ENCODE data around the gene RNF7. TPM values are rescaled to one million over a fixed set of nuclear protein-coding genes. Genes with fewer than 3 reads are reported as not detected.

The RNF7 gene
- polyA plus RNA-seq, 3 donors from 2014 or later, result 137 to 168 (median 160) TPM

GRCh38 chr3:141722081-141722480, 16.0 kb upstream of the RNF7 start:
- Mint-ChIP-seq H3K9me3 (no peaks in the 10 kb centered on the region), H3K4me1 (no peaks in the 10 kb centered on the region), H3K27me3 (ENCODE audit: low read depth in 3 of 3) (peaks cover 0 to 14% (median 2%) of the 10 kb centered on the region in 3 donors), H3K4me3 (no peak overlapping the region), H3K27ac (no peak overlapping the region), H3K36me3 (no peaks in the 10 kb centered on the region)
- DNase-seq, result no peak

- H3K9me3 Mint-ChIP-seq, result no peaks in the 10 kb centered on the region
- no peaks in the 10 kb centered on the region for H3K36me3 Mint-ChIP-seq
- H3K4me3 Mint-ChIP-seq, result no peak overlapping the region
- no peak overlapping the region for H3K27ac Mint-ChIP-seq
- peaks cover 0 to 14% (median 2%) of the 10 kb centered on the region in 3 donors for H3K27me3 Mint-ChIP-seq (ENCODE audit: low read depth in 3 of 3)
- DNase-seq, result no peak
- H3K4me1 Mint-ChIP-seq, result no peaks in the 10 kb centered on the region
These were observed 15.4 kb upstream of the RNF7 start for GRCh38 chr3:141722648-141723047.

GRCh38 chr3:141723255-141723654, 14.8 kb upstream of the RNF7 start:
- H3K4me1 Mint-ChIP-seq, result no peaks in the 10 kb centered on the region
- H3K36me3 Mint-ChIP-seq, result no peaks in the 10 kb centered on the region
- no peak for DNase-seq
- H3K9me3 Mint-ChIP-seq, result no peaks in the 10 kb centered on the region
- H3K27ac Mint-ChIP-seq, result no peak overlapping the region
- peaks cover 0 to 12% (median 2%) of the 10 kb centered on the region in 3 donors for H3K27me3 Mint-ChIP-seq (ENCODE audit: low read depth in 3 of 3)
- no peak overlapping the region for H3K4me3 Mint-ChIP-seq

- H3K9me3 Mint-ChIP-seq, result no peaks in the 10 kb centered on the region
- H3K4me3 Mint-ChIP-seq, result no peak overlapping the region
- no peaks in the 10 kb centered on the region for H3K4me1 Mint-ChIP-seq
- no peak for DNase-seq
- no peaks in the 10 kb centered on the region for H3K36me3 Mint-ChIP-seq
- H3K27me3 Mint-ChIP-seq (ENCODE audit: low read depth in 3 of 3), result peaks cover 0 to 7% (median 0%) of the 10 kb centered on the region in 3 donors
- no peak overlapping the region for H3K27ac Mint-ChIP-seq
These were observed 13.9 kb upstream of the RNF7 start for GRCh38 chr3:141724186-141724585.

GRCh38 chr3:141725036-141725435, 13.1 kb upstream of the RNF7 start:
- H3K4me1 Mint-ChIP-seq, result no peaks in the 10 kb centered on the region
- H3K27me3 Mint-ChIP-seq (ENCODE audit: low read depth in 3 of 3), result peaks cover 0 to 7% (median 0%) of the 10 kb centered on the region in 3 donors
- H3K9me3 Mint-ChIP-seq, result no peaks in the 10 kb centered on the region
- no peak for DNase-seq
- no peak overlapping the region for H3K27ac Mint-ChIP-seq
- H3K4me3 Mint-ChIP-seq, result no peak overlapping the region
- no peaks in the 10 kb centered on the region for H3K36me3 Mint-ChIP-seq

- Mint-ChIP-seq H3K36me3 (no peaks in the 10 kb centered on the region), H3K27ac (no peak overlapping the region), H3K4me3 (no peak overlapping the region), H3K9me3 (no peaks in the 10 kb centered on the region), H3K4me1 (no peaks in the 10 kb centered on the region), H3K27me3 (ENCODE audit: low read depth in 3 of 3) (peaks cover 0 to 3% (median 0%) of the 10 kb centered on the region in 3 donors)
- no peak for DNase-seq
These were observed 11.6 kb upstream of the RNF7 start for GRCh38 chr3:141726483-141726882.

GRCh38 chr3:141728355-141728892, 9.7 kb upstream of the RNF7 start:
- H3K27ac Mint-ChIP-seq, result no peak overlapping the region
- no peaks in the 10 kb centered on the region for H3K9me3 Mint-ChIP-seq
- H3K4me1 Mint-ChIP-seq, result no peaks in the 10 kb centered on the region
- H3K36me3 Mint-ChIP-seq, result no peaks in the 10 kb centered on the region
- no peak overlapping the region for H3K4me3 Mint-ChIP-seq
- H3K27me3 Mint-ChIP-seq (ENCODE audit: low read depth in 3 of 3), result peaks cover 0 to 1% (median 0%) of the 10 kb centered on the region in 3 donors
- DNase-seq, result no peak

GRCh38 chr3:141729240-141729639, 8.9 kb upstream of the RNF7 start:
- no peak for DNase-seq

GRCh38 chr3:141735176-141735575, 2.9 kb upstream of the RNF7 start:
- H3K4me1 Mint-ChIP-seq, result peaks cover 17 to 20% of the 10 kb centered on the region in 2 donors
- peak overlapping the region in 1 of 6 donors; percentile 1 for H3K27ac Mint-ChIP-seq
- DNase-seq, result no peak
- H3K9me3 Mint-ChIP-seq, result no peaks in the 10 kb centered on the region
- peaks cover 0 to 15% (median 0%) of the 10 kb centered on the region in 3 donors for H3K27me3 Mint-ChIP-seq (ENCODE audit: low read depth in 3 of 3)
- H3K36me3 Mint-ChIP-seq, result no peaks in the 10 kb centered on the region
- H3K4me3 Mint-ChIP-seq, result no peak overlapping the region

More at GRCh38 chr3:141729240-141729639, 8.9 kb upstream of the RNF7 start:
- Mint-ChIP-seq H3K36me3 (no peaks in the 10 kb centered on the region), H3K27ac (no peak overlapping the region), H3K4me3 (no peak overlapping the region), H3K4me1 (no peaks in the 10 kb centered on the region), H3K27me3 (ENCODE audit: low read depth in 3 of 3) (peaks cover 0 to 1% (median 0%) of the 10 kb centered on the region in 3 donors), H3K9me3 (no peaks in the 10 kb centered on the region)

- H3K4me1 Mint-ChIP-seq, result peaks cover 24 to 28% of the 10 kb centered on the region in 2 donors
- no peaks in the 10 kb centered on the region for H3K36me3 Mint-ChIP-seq
- H3K27me3 Mint-ChIP-seq (ENCODE audit: low read depth in 3 of 3), result peaks cover 0 to 15% (median 0%) of the 10 kb centered on the region in 3 donors
- peak overlapping the region in 1 of 6 donors; percentile 1 for H3K27ac Mint-ChIP-seq
- DNase-seq, result no peak
- H3K4me3 Mint-ChIP-seq, result no peak overlapping the region
- no peaks in the 10 kb centered on the region for H3K9me3 Mint-ChIP-seq
These were observed 2.2 kb upstream of the RNF7 start for GRCh38 chr3:141735770-141736465.

GRCh38 chr3:141737093-141737492, 1.0 kb upstream of the RNF7 start:
- Mint-ChIP-seq H3K27me3 (ENCODE audit: low read depth in 3 of 3) (peaks cover 0 to 15% (median 0%) of the 10 kb centered on the region in 3 donors), H3K27ac (peak overlapping the region in 1 of 6 donors; percentile 19), H3K4me3 (no peak overlapping the region), H3K9me3 (no peaks in the 10 kb centered on the region), H3K4me1 (peaks cover 33 to 40% of the 10 kb centered on the region in 2 donors), H3K36me3 (no peaks in the 10 kb centered on the region)
- DNase-seq, result no peak

- no peaks in the 10 kb centered on the region for H3K9me3 Mint-ChIP-seq
- H3K36me3 Mint-ChIP-seq, result no peaks in the 10 kb centered on the region
- DNase-seq, result no peak
- peak overlapping the region; percentile 89 to 97 (median 94) for H3K27ac Mint-ChIP-seq
- H3K4me1 Mint-ChIP-seq, result peaks cover 36 to 45% of the 10 kb centered on the region in 2 donors
- peak overlapping the region; percentile 96 to 100 (median 97) for H3K4me3 Mint-ChIP-seq
- peaks cover 0 to 15% (median 0%) of the 10 kb centered on the region in 3 donors for H3K27me3 Mint-ChIP-seq (ENCODE audit: low read depth in 3 of 3)
These were observed 448 bp upstream of the RNF7 start for GRCh38 chr3:141737678-141738021.

- Mint-ChIP-seq H3K4me3 (peak overlapping the region; percentile 96 to 100 (median 97)), H3K9me3 (no peaks in the 10 kb centered on the region), H3K27me3 (ENCODE audit: low read depth in 3 of 3) (peaks cover 0 to 14% (median 0%) of the 10 kb centered on the region in 3 donors), H3K4me1 (peaks cover 43 to 56% of the 10 kb centered on the region in 2 donors), H3K36me3 (no peaks in the 10 kb centered on the region), H3K27ac (peak overlapping the region; percentile 94 to 99 (median 97))
- DNase-seq, result peak; percentile 29 to 35 (median 31)
These were observed 829 bp downstream of the RNF7 start for GRCh38 chr3:141738891-141739363.

GRCh38 chr3:141739731-141740130, 1.6 kb downstream of the RNF7 start:
- no peak for DNase-seq
- peak overlapping the region; percentile 96 to 100 (median 97) for H3K4me3 Mint-ChIP-seq
- no peaks in the 10 kb centered on the region for H3K36me3 Mint-ChIP-seq
- H3K9me3 Mint-ChIP-seq, result no peaks in the 10 kb centered on the region
- peak overlapping the region; percentile 94 to 99 (median 97) for H3K27ac Mint-ChIP-seq
- peaks cover 51 to 64% of the 10 kb centered on the region in 2 donors for H3K4me1 Mint-ChIP-seq
- H3K27me3 Mint-ChIP-seq (ENCODE audit: low read depth in 3 of 3), result peaks cover 0 to 15% (median 0%) of the 10 kb centered on the region in 3 donors

All from immature natural killer cell (primary cell).